ENCODE measurements around the gene LAMC1.

The LAMC1 gene

DNA sequence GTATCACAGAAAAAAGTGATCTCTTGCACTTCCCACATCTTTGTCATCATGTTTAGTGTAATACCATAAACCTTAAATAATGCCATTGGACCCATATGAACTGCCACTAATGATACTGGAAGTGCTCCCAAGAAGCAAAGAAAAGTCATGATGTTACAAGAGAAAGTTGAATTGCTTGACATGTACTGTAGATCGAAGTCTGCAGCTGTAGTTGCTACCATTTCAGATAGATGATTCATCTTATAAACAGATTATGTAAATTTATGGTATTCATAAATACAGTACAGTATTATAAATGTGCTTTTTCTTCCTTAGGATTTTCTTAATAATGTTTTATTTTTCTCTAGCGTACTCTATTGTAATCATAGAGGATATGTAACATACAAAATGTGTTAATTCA, 132.7 kb downstream of the LAMC1 start:
- DNase-seq = no peak

DNA sequence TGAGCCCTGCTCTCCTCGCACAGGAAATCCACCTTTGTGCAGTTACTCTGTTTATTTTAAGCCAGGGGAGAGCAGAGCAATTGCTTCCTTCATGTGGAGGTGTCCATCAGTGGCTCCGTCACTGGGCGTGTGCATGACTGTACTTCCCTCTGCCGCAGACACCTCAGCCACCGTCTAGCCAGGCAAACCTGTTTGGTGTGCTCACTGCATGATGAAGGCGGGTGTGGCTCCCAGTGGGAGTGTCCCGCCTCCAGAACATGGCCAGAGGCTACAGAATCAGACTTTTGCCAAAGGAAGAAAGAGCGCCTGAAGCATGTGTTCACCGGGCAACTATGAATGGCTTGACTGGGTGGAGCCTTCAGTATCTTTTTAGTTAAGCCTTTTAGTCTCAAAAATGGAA, 136.7 kb downstream of the LAMC1 start:
- DNase-seq = peak; percentile 98

GRCh38 chr1:183161391-183161790, 138.2 kb downstream of the LAMC1 start:
- no peak for DNase-seq

DNA sequence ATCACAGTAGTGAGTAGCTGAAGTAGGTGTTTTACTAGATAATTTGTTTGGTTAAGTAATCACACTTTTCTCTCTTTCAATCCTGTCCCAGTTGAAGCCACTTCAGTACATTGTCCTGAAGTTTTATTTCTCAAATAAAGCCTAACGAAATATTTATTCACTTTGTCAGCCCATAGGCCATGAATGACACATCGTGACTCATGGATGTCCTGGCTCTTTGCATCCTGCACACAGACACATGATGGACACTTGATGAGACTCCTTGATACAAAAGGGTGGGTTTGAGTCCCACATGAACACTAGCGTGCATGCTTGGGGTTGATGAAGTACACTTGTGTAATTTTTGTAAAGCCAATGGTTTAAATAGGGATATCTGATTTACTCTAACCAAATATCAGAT, 140.1 kb downstream of the LAMC1 start:
- no peak for DNase-seq

GRCh38 chr1:183164340-183164739, 141.1 kb downstream of the LAMC1 start:
- DNase-seq = peak; percentile 94

DNA sequence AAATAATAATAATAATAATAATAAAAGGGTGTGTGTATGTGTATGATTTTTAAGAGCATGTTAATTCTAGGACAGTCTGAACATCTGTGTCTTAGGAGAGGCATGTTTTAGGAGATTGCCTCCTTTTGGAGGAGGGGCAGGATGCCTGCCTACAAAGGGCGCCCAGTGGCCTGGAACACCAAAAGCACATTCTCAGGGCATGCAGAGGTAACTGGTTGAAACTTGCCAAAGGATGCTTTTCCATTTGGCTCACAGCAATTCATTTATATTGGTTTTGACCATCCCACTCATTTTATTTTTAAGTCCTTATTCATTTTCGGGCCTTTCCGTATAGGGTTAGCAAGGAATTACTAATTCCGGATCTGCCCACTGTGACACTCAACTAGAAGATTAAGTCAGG, 141.7 kb downstream of the LAMC1 start:
- no peak for DNase-seq

DNA sequence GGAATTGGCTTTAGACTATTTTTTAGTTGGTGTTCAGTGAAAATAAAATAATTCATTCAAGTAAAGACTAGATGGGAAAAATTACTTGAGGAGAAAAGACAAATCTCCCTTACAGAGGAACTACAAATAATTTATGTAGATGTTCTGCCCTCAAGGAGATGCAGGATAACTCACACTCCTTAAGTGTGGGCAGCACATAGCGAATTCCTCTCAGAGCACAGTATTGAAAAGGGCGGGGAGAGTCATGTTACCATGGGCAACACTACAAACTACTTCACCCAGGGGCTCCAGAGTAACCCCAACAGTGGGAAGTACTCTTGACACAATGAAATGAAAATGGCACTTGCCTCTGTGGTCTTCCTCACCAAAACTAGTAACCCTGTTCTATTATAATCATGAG, 142.2 kb downstream of the LAMC1 start:
- DNase-seq = no peak

DNA sequence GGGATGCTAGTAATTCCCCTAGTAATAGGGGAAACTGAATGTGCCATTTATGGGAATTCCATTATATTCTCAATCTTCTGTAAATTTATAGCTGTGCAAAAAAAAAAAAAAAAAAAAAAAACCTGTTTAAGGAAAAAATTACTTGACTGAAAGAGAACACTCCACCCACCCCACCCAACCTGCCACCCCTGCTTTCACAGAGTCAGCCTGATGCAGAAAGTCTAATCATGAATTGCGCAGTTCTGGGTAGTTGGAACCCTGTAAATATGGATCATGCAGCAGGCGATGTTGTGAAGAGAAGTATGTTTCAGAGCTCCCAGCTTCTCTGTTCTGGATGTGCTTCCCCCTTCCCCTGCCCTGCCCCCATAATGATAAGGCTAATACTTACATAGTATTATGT, 143.2 kb downstream of the LAMC1 start:
- no peak for DNase-seq

DNA sequence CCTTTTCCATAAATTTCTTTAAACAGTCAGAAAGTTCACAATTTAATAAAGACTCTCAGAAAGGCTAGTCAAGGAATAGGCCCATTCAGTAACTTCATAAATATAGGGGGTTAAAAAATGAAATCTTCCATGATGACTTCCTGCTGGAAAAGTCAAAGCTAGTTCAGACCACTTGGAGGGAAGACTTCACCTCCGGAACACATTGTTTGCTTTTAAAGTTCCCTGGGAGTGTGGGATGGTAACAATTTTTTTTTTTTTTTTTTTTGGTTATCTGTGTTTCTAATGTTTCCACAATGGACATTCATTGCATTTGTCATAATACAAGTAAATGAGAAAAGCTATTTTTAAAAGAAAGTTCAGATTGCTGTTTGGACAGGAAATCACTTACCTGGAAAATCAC, 144.5 kb downstream of the LAMC1 start:
- DNase-seq = no peak

- DNase-seq = no peak
Measured at GRCh38 chr1:183168308-183168707, 145.1 kb downstream of the LAMC1 start.

DNA sequence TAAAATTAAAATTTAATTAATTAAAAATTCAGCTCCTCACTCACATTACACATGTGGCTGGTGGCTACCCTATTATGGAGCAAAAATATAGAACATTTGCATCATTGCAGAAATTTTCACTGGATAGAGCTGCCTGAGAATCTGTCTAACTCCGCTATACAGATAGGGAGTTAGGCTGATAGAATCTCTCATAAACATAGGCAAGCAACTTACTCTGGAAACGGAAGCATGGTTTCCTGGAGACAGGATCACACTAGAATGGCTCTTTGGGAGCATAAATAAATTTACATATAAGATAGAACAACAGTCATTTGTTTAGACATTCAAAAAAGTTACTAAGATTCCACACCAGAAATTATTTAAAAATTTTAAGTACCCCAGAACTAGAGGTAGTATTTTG, 150.6 kb downstream of the LAMC1 start:
- DNase-seq = no peak

DNA sequence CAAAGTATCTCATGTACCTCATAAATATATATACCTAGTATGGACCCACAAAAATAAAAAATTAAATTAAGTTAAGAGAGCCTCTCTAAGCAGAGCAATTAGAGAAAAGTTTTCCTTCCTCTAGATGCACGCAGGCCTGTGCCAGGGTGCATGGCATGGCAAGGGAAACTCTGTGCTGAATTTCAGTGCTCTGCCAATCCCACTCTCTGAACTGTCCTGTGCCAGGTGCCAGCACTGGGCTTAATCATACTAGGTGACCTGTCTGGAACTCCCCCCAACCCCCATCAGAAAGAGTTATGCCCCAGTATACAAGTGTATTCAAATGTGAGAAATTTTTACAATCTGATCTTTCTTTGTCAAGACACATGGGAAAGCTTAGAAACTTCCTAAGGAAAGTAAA, 152.4 kb downstream of the LAMC1 start:
- no peak for DNase-seq

DNA sequence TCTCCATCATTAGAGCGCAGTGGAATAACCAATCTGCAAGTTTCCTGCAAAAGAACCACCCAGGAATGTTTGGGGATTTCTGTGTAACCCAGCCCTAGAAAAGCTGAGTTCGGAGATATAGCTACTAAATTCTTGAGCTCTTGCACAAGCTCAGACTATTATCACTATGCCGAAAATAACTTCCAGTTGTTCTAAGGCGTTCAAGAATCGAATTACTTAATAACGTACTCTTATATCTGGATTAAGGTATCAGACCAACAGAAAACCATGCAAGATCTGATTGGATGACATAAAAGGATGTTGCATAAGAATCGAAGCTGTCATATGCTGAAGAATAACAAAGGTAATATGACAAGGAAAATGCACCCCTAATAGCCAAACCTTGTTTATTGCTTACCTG, 155.3 kb downstream of the LAMC1 start:
- no peak for DNase-seq

- DNase-seq = no peak
Measured at GRCh38 chr1:183179033-183179432, 155.8 kb downstream of the LAMC1 start.

DNA sequence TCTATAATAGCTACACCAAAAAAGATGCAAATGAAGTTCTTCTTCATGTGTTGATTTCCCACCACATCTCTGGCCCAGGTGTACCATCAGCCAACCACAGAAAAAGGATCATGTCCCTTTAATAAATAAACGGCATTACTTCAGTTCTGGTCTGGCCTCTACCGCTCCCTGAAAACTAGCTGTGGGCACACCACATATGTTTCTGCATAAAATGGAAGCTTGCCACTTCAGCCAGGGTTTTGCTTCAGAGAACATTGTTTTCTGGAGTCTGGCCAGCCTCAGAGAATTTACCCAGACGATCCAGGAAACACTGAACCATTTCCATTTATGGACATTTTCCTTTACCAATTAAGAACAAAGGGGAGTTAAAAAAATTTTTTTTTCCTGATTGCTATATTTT, 157.0 kb downstream of the LAMC1 start:
- DNase-seq = no peak

- peak; percentile 57 for DNase-seq
Measured at GRCh38 chr1:183180634-183181056, 157.4 kb downstream of the LAMC1 start.

GRCh38 chr1:183185941-183186490, 162.8 kb downstream of the LAMC1 start, which contains the start of gene LAMC2:
Gene LAMC2 (plus strand): TSS chr1:183186264. CDS start chr1:183186353, 89 bp downstream.
- peak; percentile 96 for DNase-seq

GRCh38 chr1:183186841-183187240, 163.6 kb downstream of the LAMC1 start:
- DNase-seq = no peak

- no peak for DNase-seq
Measured at GRCh38 chr1:183188240-183188639, 165.0 kb downstream of the LAMC1 start.

GRCh38 chr1:183191833-183192232, 168.6 kb downstream of the LAMC1 start:
- no peak for DNase-seq

DNA sequence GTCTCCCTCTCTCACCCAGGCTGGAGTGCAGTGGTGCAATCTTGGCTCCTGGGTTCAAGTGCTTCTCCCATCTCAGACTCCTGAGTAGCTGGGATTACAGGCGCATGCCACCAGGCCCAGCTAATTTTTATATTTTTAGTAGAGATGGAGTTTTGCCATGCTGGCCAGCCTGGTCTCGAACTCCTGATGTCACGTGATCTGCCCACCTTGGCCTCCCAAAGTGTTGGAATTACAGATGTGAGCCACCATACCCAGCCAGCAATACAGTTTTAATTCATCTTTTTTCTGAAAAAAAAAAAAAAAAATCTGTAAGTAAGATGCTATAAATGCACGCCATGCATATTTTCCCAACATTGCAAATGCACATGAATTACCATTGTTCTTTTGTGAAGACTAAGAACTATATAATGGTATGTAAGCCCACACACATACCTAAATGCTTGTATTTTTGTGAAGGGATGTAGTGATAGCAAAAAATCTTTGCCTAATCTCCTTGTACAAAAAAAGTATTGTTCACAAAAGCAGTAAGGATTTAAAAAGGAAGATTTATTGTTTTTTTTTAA, 170.8 kb downstream of the LAMC1 start:
- no peak for DNase-seq

- DNase-seq = no peak
Measured at GRCh38 chr1:183194527-183195141, 171.4 kb downstream of the LAMC1 start.

GRCh38 chr1:183195142-183195574, 171.9 kb downstream of the LAMC1 start:
- no peak for DNase-seq

Data from islet precursor cell (in vitro differentiated cells).